Kidney glomerular epithelial cell (primary cell): ENCODE data around the gene ACSF2.

Source experiments
- DNase-seq: peaks from one replicate; lab custom pipeline; 2025; lab: John Stamatoyannopoulos, UW

Gene ACSF2

GRCh38 chr17:50440172-50440837 lies 14.3 kb downstream of the ACSF2 start:
- no peak for DNase-seq

GRCh38 chr17:50440838-50441829 lies 15.1 kb downstream of the ACSF2 start:
- no peak for DNase-seq

GRCh38 chr17:50443505-50443974 lies 17.5 kb downstream of the ACSF2 start:
- DNase-seq = no peak

GRCh38 chr17:50444841-50445715 lies 19.1 kb downstream of the ACSF2 start:
- no peak for DNase-seq

GRCh38 chr17:50445730-50446325 lies 19.8 kb downstream of the ACSF2 start:
- no peak for DNase-seq

- no peak for DNase-seq
Observed at GRCh38 chr17:50447870-50448595, 22.0 kb downstream of the ACSF2 start.

- no peak for DNase-seq
Observed at GRCh38 chr17:50448643-50449042, 22.6 kb downstream of the ACSF2 start.

- DNase-seq = no peak
Observed at GRCh38 chr17:50451943-50452629, 26.1 kb downstream of the ACSF2 start.

GRCh38 chr17:50452630-50453300 lies 26.7 kb downstream of the ACSF2 start:
- DNase-seq = no peak

GRCh38 chr17:50453901-50454300 lies 27.9 kb downstream of the ACSF2 start:
- no peak for DNase-seq

GRCh38 chr17:50457621-50458020 lies 31.6 kb downstream of the ACSF2 start:
- DNase-seq = no peak

GRCh38 chr17:50458270-50458669 lies 32.3 kb downstream of the ACSF2 start:
- no peak for DNase-seq

- no peak for DNase-seq
Observed at GRCh38 chr17:50458701-50459676, 33.0 kb downstream of the ACSF2 start.

GRCh38 chr17:50459756-50460155 lies 33.7 kb downstream of the ACSF2 start:
- no peak for DNase-seq

- DNase-seq = no peak
Observed at GRCh38 chr17:50460831-50461526, 35.0 kb downstream of the ACSF2 start.

- DNase-seq = no peak
Observed at GRCh38 chr17:50461550-50462132, 35.6 kb downstream of the ACSF2 start.

GRCh38 chr17:50462446-50462845 lies 36.4 kb downstream of the ACSF2 start:
- DNase-seq = no peak

GRCh38 chr17:50464121-50464520 lies 38.1 kb downstream of the ACSF2 start:
- DNase-seq = no peak
